HG03159 (cell line): ENCODE data around the gene CNTNAP3.
"Not testable (repeated sequence)": the region's sequence is repeated elsewhere in the genome, so short reads cannot be mapped to it uniquely, and the experiment has no call there.

Source experiments
- ATAC-seq: cut with Tn5 transposase; IDR thresholded peaks from one replicate; pipeline ENCODE4 v1.9.1; 2021; ENCODE audit warnings: mild to moderate bottlenecking, moderate library complexity; ENCODE audit not compliant: unreplicated experiment

Gene CNTNAP3

GRCh38 chr9:39073537-39073936 is 214.4 kb downstream of the CNTNAP3 start:
- ATAC-seq = not testable (repeated sequence)

- not testable (repeated sequence) for ATAC-seq
These were observed 220.3 kb downstream of the CNTNAP3 start for GRCh38 chr9:39067683-39068082.

DNA sequence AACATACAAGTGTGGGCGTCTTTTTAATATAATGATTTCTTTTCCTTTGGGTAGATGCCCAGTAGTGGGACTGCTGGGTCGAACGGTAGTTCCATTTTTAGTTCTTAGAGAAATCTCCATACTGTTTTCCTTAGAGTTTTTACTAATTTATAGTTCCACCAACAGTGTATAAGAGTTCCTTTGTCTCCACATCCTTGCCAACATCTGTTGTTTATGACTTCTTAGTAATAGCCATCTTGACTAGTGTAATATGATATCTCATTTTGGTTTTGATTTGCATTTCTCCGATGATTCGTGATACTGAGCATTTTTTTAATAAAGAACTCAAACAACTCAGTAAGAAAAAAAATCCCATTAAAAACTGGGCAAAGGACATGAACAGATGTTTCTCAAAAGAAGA is 225.0 kb downstream of the CNTNAP3 start:
- not testable (repeated sequence) for ATAC-seq

DNA sequence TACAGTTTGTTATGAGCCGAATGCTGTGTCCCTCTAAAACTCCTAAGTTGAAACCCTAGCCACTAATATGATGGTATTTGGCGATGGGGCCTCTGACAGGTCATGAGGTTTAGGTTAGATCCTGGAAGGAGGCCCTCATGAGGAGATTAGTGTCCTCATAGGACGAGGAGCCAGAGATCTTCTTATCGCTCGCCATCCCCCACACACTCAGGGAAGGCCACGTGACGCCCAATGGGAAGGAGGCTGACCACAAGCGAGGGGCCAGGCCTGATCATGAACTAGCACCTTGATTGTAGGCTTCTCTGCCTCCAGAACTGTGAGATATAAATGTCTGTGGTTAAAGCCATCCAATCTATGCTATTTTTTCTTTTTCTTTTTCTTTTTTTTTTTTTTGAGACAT is 233.5 kb downstream of the CNTNAP3 start:
- not testable (repeated sequence) for ATAC-seq

GRCh38 chr9:39046833-39047232 is 241.1 kb downstream of the CNTNAP3 start:
- not testable (repeated sequence) for ATAC-seq

GRCh38 chr9:39042352-39042803 is 245.6 kb downstream of the CNTNAP3 start:
- ATAC-seq = not testable (repeated sequence)

DNA sequence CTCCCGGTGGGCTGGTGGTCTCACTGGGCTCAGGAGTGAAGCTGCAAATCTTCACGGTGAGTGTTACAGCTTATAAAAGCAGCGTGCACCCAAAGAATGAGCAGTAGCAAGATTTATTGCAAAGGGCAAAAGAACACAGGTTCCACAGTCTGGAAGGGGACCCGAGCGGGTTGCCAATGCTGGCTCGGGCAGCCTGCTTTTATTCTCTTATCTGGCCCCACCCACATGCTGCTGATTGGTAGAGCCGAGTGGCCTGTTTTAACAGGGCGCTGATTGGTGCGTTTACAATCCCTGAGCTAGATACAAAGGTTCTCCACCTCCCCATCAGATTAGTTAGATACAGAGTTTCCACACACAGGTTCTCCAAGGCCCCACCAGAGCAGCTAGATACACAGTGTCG is 246.2 kb downstream of the CNTNAP3 start:
- not testable (repeated sequence) for ATAC-seq

DNA sequence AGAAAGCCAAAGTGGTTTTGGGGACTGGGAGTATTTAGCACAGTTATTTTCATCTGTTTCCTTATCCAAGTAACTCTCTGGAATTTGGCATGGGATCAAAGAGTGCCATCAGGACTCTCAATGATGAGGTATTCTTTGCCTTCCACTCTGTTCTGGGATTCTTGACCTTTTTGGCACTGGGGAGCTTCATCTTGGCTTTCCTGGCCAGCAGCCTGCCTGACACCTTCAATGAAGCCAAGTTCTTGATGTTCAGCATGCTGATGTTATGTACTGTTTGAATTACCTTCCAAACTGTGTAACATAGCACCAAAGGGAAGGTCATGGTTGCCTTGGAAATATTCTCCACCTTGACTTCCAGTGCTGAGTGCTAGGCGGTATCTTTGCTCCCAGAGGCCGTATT is 248.8 kb downstream of the CNTNAP3 start:
- ATAC-seq = not testable (repeated sequence)

GRCh38 chr9:39038221-39038620 is 249.7 kb downstream of the CNTNAP3 start:
- not testable (repeated sequence) for ATAC-seq

GRCh38 chr9:39033849-39034248 is 254.1 kb downstream of the CNTNAP3 start:
- ATAC-seq = not testable (repeated sequence)

DNA sequence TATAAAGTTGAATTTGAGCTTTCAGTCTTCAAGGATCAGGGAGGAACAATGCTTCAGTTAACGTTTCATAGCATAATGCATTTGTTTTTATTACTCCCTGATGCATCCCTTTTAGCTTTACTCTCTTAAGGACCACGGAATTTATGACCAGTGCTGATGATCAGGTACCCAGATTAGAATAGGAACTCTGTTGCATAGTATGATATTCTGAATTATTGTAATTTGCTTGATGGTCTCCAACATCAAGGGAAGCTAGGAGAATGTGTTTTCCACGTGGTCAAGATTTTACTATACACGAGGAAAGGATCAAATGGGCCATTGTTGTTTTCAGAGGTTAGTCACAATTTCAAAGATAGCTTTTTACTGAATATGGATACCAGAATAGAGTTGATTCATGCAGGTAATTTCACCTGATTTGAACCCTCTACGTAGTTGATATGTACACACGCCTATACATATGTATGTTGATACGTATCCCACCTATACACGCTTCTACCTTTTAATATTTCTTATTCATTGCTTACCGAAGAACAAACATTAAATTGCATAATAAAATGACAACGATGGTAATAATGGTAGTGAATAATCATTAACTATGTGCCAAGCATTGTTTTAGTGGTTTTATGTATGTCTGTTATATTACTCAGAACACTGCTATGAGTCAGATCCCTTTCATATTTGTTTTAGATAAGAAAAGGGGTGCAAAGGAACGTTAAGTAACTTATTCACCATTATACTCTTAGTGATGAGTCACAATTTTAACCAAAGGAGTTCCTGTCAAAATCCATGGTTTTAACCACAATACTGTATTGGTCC is 257.6 kb downstream of the CNTNAP3 start:
- not testable (repeated sequence) for ATAC-seq

- ATAC-seq = not testable (repeated sequence)
These were observed 259.1 kb downstream of the CNTNAP3 start for GRCh38 chr9:39028855-39029254.

DNA sequence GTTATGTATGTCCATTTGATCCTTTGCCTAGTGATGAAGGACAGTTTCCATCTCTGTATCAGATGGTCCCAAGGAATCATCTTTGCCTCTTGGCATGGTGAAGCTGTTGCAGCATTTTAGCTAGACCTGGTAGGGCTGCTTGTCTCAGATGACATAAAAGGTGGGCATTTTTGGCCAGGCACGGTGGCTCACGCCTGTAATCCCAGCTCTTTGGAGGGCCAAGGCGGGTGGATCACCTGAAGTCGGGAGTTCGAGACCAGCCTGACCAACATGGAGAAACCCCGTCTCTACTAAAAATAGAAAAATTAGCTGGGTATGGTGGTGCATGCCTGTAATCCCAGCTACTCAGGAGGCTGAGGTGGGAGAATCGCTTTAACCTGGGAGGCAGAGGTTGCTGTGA is 259.8 kb downstream of the CNTNAP3 start:
- ATAC-seq = not testable (repeated sequence)

DNA sequence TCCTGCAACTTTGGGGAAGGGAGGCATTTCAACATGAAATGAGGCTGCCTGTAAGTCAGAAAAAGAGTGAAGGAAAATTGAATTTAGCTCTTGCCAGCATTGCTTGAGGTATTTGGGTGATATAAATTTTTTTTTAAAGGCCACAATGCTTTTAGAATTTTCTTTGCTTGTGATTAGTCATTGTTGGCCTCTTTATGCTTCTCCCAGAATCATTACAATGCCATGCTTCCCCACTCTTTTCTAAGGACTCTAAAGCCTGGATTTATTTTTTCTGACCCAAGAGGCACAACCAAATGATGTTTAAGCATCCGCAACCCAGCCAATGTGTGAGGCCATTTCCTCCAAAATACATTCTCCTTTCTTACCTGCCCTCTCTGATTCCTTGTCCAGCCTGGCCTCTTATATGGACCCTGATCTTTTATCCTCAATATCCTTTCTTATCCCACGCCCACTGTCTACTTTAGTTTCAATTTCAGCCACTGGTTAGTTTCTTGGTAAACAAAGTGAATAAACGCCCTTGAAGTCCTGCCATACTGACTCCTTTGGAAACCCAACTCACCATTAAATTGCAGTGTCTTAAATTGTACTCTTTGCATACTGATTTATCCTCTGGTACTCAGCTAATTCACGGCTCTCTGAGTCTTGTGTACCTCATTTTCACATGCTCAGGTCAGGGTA is 261.9 kb downstream of the CNTNAP3 start:
- not testable (repeated sequence) for ATAC-seq
